Activated naive CD4-positive, alpha-beta T cell treated with anti-CD3 and anti-CD28 coated beads, Interleukin-2, amount 50 U/mL, for 24 hours (primary cell): ENCODE results near the gene FKBP2.

ENCODE experiments used
- H3K27ac Mint-ChIP-seq: one replicate; pipeline ENCODE4 v1.8.0; 2021; ENCODE audit warnings: mild to moderate bottlenecking, mixed read lengths
- H3K27me3 Mint-ChIP-seq: one replicate; pipeline ENCODE4 v1.8.0; 2021; ENCODE audit warnings: mixed read lengths
- H3K36me3 Mint-ChIP-seq: one replicate; pipeline ENCODE4 v1.8.0; 2021; ENCODE audit warnings: mixed read lengths
- H3K4me1 Mint-ChIP-seq: one replicate; pipeline ENCODE4 v1.8.0; 2021; ENCODE audit warnings: mixed read lengths
- H3K4me3 Mint-ChIP-seq: one replicate; pipeline ENCODE4 v1.8.0; 2021; ENCODE audit warnings: mild to moderate bottlenecking, mixed read lengths
- H3K9me3 Mint-ChIP-seq: one replicate; pipeline ENCODE4 v1.8.0; 2021; ENCODE audit warnings: mixed read lengths

Gene FKBP2

GRCh38 chr11:64275841-64276240 lies 34.9 kb downstream of the FKBP2 start:
- no peaks in the 10 kb centered on the region for H3K27me3 Mint-ChIP-seq
- no peaks in the 10 kb centered on the region for H3K4me1 Mint-ChIP-seq
- no peak overlapping the region for H3K4me3 Mint-ChIP-seq
- no peaks in the 10 kb centered on the region for H3K9me3 Mint-ChIP-seq
- peaks cover 2% of the 10 kb centered on the region for H3K36me3 Mint-ChIP-seq
- H3K27ac Mint-ChIP-seq: no peak overlapping the region

DNA sequence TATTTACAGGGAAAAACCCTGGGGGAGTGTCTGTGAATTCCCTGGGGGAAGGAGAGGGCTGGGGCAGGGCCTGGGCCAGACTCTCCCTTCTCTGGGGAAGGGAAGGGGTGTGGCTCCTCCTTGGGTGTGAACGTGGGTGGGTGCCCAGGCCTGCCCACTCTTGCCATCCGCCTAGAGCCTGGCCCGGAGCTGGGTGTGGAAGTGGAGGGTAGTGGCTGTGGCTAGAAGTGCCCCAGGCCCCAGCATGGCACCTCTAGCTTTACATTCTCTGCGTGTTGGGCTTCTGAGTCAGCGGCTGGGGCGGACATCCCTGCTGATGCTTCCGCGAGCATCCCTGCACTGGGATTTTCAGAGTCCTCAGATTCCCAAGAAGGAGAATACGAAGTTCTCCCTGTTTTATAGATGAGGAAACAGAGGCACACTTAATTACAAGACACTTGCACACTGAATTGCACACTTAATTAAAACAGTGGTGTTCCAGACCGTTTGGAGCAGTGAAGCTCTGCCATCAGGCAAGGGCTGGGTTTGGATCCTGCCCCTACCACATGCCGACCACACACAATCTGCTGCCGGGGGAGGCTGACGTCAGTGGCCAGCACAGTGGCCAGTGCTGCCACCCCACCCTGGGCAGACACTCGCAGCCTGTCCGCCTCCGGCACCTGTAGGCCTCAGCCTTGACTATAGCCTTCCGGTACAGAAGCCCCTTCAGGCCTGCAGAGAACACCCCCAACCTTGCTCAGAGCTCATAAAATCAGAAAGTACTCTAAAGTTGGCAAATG lies 35.9 kb downstream of the FKBP2 start:
- Mint-ChIP-seq H3K27ac (no peak overlapping the region), H3K9me3 (no peaks in the 10 kb centered on the region), H3K4me3 (no peak overlapping the region), H3K27me3 (no peaks in the 10 kb centered on the region), H3K4me1 (no peaks in the 10 kb centered on the region), H3K36me3 (peaks cover 2% of the 10 kb centered on the region)

- peaks cover 8% of the 10 kb centered on the region for H3K4me1 Mint-ChIP-seq
- peaks cover 2% of the 10 kb centered on the region for H3K36me3 Mint-ChIP-seq
- H3K27ac Mint-ChIP-seq: peak overlapping the region; percentile 21
These were observed 37.8 kb downstream of the FKBP2 start for GRCh38 chr11:64278576-64279190.

DNA sequence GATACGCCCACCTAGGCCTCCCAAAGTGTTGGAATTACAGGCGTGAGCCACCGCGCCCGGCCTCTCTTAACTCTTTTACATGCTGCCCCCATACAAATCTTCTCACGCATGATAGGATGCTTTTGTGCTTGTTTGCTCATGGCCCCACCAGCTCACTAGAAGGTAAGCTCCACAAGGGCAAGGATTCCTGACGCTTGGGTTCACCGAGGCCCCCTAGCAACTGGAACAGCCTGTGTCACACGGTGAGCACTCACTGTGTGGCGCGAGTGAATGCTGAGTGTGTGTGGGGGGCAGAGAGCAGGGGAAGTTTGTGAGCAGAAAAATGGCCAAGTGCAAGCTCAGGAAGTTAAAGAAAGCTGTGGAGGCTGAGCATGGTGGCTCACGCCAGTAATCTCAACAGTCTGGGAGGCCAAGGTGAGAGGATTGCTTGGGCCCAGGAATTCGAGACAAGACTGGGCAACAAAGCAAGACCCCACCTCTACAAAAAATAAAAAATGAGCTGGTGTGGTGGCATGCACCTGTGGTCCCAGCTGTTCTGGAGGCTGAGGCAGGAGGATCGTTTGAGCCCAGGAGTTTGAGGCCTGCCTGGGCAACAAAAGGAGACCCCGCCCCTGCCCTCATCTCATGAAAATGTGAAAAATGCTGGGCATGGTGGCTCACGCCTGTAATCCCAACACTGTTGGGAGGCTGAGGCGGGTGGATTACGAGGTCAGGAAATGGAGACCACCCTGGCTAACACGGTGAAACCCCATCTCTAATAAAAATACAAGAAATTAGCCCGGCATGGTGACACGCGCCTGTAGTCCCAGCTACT lies 41.3 kb downstream of the FKBP2 start:
- H3K9me3 Mint-ChIP-seq: no peaks in the 10 kb centered on the region
- H3K4me1 Mint-ChIP-seq: peaks cover 20% of the 10 kb centered on the region
- H3K27ac Mint-ChIP-seq: no peak overlapping the region
- no peaks in the 10 kb centered on the region for H3K27me3 Mint-ChIP-seq
- H3K36me3 Mint-ChIP-seq: peaks cover 2% of the 10 kb centered on the region
- no peak overlapping the region for H3K4me3 Mint-ChIP-seq

More at GRCh38 chr11:64278576-64279190, 37.8 kb downstream of the FKBP2 start:
- Mint-ChIP-seq H3K4me3 (no peak overlapping the region), H3K9me3 (no peaks in the 10 kb centered on the region), H3K27me3 (no peaks in the 10 kb centered on the region)

DNA sequence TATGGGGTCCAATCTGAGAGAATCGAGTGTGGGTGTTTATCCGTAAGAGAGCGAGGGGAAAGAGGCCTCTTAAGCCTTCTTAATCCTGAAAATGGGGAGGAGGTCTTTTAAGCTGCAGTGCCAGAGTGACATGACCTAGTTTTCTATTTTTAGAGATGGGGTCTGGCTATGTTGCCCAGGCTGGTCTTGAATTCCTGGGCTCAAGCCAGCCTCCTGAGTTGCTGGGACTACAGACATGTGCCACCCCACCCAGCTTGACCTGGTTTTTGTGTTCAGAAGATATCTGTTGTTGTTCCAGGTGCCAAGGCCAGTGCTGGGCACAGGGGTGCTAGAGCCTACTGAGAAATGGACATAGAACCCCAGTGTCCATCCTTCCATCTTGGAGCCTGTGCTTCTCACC lies 42.2 kb downstream of the FKBP2 start:
- peak overlapping the region; percentile 19 for H3K4me3 Mint-ChIP-seq
- H3K27ac Mint-ChIP-seq: no peak overlapping the region
- H3K4me1 Mint-ChIP-seq: peaks cover 20% of the 10 kb centered on the region
- peaks cover 2% of the 10 kb centered on the region for H3K36me3 Mint-ChIP-seq
- H3K27me3 Mint-ChIP-seq: no peaks in the 10 kb centered on the region
- no peaks in the 10 kb centered on the region for H3K9me3 Mint-ChIP-seq

GRCh38 chr11:64284048-64284961 lies 43.4 kb downstream of the FKBP2 start, which contains the start of gene BAD:
Gene BAD (minus strand): TSS chr11:64284665. CDS start chr11:64284368, 297 bp downstream.
- Mint-ChIP-seq H3K9me3 (no peaks in the 10 kb centered on the region), H3K27ac (peak within 1 kb of the TSS; percentile 96), H3K27me3 (no peaks in the 10 kb centered on the region), H3K4me3 (peak within 1 kb of the TSS; percentile 88), H3K36me3 (no peaks in the 10 kb centered on the region), H3K4me1 (peaks cover 20% of the 10 kb centered on the region)

DNA sequence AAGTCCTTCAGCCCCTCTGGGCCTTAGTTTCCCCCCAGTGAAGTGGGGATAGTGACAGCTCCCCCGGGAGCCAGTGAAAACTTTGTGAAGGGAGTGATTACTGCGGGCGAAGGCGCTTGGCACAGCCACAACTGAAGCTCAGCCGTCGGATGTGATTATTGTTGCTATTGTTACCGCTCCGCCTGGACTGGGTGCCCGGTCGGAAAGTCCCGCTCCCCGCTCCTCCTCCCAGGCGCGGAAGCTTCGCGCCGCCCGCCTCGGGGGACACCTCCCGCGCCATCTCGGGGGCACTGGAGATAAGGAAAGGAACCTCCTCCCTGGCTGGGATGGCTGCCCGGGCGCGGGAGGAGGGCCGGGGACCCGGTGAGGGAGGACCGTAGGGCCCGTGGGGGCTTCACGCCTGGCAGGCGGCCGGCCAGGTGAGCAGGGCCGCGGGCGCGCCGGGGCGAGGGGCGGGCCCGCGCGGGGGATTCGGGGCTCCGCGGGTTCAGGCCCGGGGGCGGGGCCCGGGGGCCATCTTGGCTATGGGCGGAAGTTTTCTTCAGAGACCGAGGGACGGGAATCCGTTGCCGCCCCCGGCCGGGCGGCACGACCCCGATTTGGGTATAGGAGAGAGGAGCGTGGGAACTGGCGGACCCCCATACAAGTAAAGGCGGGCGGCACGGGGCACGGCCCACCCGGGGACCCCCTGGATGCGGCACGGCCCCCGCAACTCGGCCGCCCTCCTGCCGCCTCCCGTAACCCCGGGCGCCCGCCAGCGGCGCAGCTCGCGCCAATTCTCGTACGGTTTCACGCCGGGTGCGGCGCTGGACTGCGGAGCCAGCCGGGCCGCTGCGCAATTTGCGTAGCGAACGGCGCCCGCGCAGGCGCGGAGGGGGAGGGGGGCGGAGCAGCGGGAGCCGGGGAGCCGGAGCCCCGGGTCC lies 44.3 kb downstream of the FKBP2 start, which contains the start of gene GPR137:
GPR137 (plus strand) TSS at position 887 of the 923 bp plus-strand sequence. CDS start 677 bp downstream, outside the sequence.
- H3K4me3 Mint-ChIP-seq: peak within 1 kb of the TSS; percentile 88
- peaks cover 20% of the 10 kb centered on the region for H3K4me1 Mint-ChIP-seq
- no peaks in the 10 kb centered on the region for H3K36me3 Mint-ChIP-seq

GRCh38 chr11:64285885-64286800 lies 45.2 kb downstream of the FKBP2 start:
- Mint-ChIP-seq H3K9me3 (no peaks in the 10 kb centered on the region), H3K4me1 (peaks cover 24% of the 10 kb centered on the region), H3K27me3 (peaks cover 5% of the 10 kb centered on the region)

More for the DNA sequence above, 44.3 kb downstream of the FKBP2 start, which contains the start of gene GPR137:
- peak within 1 kb of the TSS; percentile 96 for H3K27ac Mint-ChIP-seq
- no peaks in the 10 kb centered on the region for H3K9me3 Mint-ChIP-seq
- no peaks in the 10 kb centered on the region for H3K27me3 Mint-ChIP-seq

GRCh38 chr11:64286801-64287159 lies 45.9 kb downstream of the FKBP2 start:
- Mint-ChIP-seq H3K4me3 (peak overlapping the region; percentile 84), H3K27ac (no peak overlapping the region), H3K4me1 (peaks cover 24% of the 10 kb centered on the region), H3K27me3 (peaks cover 5% of the 10 kb centered on the region), H3K36me3 (peaks cover 2% of the 10 kb centered on the region), H3K9me3 (no peaks in the 10 kb centered on the region)

More at GRCh38 chr11:64285885-64286800, 45.2 kb downstream of the FKBP2 start:
- Mint-ChIP-seq H3K27ac (no peak overlapping the region), H3K4me3 (peak overlapping the region; percentile 88), H3K36me3 (peaks cover 2% of the 10 kb centered on the region)

DNA sequence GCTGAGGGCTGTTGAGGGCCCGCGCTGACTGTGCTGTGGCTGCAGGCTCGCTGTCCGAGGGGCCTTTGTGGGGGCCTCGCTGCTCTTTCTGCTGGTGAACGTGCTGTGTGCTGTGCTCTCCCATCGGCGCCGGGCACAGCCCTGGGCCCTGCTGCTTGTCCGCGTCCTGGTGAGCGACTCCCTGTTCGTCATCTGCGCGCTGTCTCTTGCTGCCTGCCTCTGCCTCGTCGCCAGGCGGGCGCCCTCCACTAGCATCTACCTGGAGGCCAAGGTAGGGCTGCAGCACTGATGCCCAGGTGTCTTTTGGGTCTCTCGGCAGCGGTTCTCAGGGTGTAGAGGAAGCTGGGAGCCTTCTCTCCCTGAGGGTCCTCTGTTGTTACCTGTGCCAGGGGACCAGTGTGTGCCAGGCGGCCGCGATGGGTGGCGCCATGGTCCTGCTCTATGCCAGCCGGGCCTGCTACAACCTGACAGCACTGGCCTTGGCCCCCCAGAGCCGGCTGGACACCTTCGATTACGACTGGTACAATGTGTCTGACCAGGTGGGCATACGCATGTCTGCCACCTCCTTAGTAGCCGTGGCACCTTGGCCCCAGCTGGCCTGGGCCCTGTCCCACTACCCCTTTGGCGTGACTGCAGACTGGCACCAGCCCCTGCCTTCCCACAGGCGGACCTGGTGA lies 46.9 kb downstream of the FKBP2 start:
- Mint-ChIP-seq H3K27me3 (peaks cover 7% of the 10 kb centered on the region), H3K4me1 (peaks cover 23% of the 10 kb centered on the region), H3K27ac (no peak overlapping the region), H3K9me3 (no peaks in the 10 kb centered on the region), H3K4me3 (peak overlapping the region; percentile 39), H3K36me3 (peaks cover 2% of the 10 kb centered on the region)

GRCh38 chr11:64288353-64288750 lies 47.5 kb downstream of the FKBP2 start:
- Mint-ChIP-seq H3K4me3 (no peak overlapping the region), H3K27ac (no peak overlapping the region)

DNA sequence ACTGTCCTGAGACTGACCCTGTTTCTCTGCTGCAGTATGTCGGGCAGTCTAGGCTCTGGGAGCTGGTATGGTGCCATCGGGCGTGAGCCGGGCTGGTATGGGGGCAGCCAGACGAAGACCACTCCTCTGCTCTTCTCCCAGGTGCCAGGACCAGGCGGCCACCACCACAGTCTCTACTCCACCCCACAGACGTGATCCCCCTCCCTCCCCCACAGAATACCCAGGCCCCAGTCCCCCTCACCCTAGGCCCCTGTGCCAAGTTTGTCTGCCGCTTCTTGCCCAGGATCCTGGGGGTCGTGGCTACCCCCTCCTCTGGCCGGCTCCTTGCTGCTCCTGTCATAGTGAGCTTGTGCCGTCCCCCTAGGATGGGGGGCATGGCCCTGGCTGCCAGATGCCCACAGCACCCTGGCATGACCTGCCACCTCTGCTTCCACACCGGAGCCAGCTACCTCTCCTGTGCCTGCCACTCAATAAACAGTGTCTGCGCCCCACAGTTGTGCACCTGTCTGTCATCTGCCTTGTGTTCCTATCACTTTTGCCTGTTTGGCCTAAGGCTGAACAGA lies 48.2 kb downstream of the FKBP2 start:
- Mint-ChIP-seq H3K36me3 (peaks cover 2% of the 10 kb centered on the region), H3K27me3 (peaks cover 15% of the 10 kb centered on the region), H3K27ac (peak overlapping the region; percentile 35), H3K4me1 (peaks cover 13% of the 10 kb centered on the region), H3K9me3 (no peaks in the 10 kb centered on the region), H3K4me3 (no peak overlapping the region)

More at GRCh38 chr11:64288353-64288750, 47.5 kb downstream of the FKBP2 start:
- H3K9me3 Mint-ChIP-seq: no peaks in the 10 kb centered on the region
- H3K4me1 Mint-ChIP-seq: peaks cover 18% of the 10 kb centered on the region
- peaks cover 10% of the 10 kb centered on the region for H3K27me3 Mint-ChIP-seq
- peaks cover 2% of the 10 kb centered on the region for H3K36me3 Mint-ChIP-seq
